ENCODE results near the gene ZNF670.

DNA sequence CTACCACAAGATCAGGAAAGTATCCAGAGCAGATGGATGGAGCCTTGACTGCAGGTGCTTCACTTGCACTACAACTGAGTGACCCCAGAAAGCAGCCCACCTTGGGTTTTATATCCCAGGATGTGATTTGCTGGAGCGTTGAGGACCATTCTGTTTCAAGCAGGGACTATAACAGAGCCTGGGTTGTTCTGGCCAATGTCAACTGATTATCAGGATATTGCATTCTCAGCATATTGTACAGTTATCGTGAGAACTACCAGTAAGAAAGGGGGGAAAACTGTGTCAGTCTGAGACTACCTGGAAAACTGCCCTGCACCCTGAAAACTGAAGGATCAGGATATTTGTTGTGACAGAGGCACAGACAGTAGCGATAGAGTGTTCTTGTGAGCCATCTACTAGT is 17.5 kb upstream of the ZNF670 start:
- no peak for TF ChIP-seq POLR2A (IDR thresholded peaks at IDR 0.05; ENCODE audit: low read depth, low read length)
- TF ChIP-seq TAF1 (IDR thresholded peaks at IDR 0.05; ENCODE audit: low read depth, low read length) = no peak

Data from GM12891 (cell line).